ENCODE results near the gene U2AF2. TPM values are rescaled to one million over a fixed set of nuclear protein-coding genes. Genes with fewer than 3 reads are reported as not detected.
A peak's percentile ranks its signal among the peaks of the same experiment; 100 is the strongest.

The U2AF2 gene
- total RNA-seq, 1 donor from 2014 or later: 216 TPM

GRCh38 chr19:55674459-55674840 is 19.6 kb downstream of the U2AF2 start:
- Mint-ChIP-seq H3K27me3 (ENCODE audit: unreplicated experiment) (peaks cover 18% of the 10 kb centered on the region), H3K36me3 (ENCODE audit: unreplicated experiment) (no peaks in the 10 kb centered on the region), H3K27ac (ENCODE audit: unreplicated experiment) (peak overlapping the region; percentile 72), H3K4me3 (ENCODE audit: unreplicated experiment) (peak overlapping the region; percentile 83), H3K4me1 (ENCODE audit: low read depth, unreplicated experiment) (peaks cover 20% of the 10 kb centered on the region), H3K9me3 (ENCODE audit: unreplicated experiment) (peaks cover 24% of the 10 kb centered on the region)
- no peak for TF ChIP-seq CTCF (IDR thresholded peaks at IDR 0.05; ENCODE audit: partially characterized antibody, unreplicated experiment)
- no peak for DNase-seq

GRCh38 chr19:55674841-55675660 is 20.2 kb downstream of the U2AF2 start, which contains the start of gene EPN1:
TSS of gene EPN1 (plus strand) at chr19:55675226. CDS start at chr19:55678628, 3,402 bp downstream.
- Mint-ChIP-seq H3K4me1 (ENCODE audit: low read depth, unreplicated experiment) (peaks cover 20% of the 10 kb centered on the region), H3K9me3 (ENCODE audit: unreplicated experiment) (peaks cover 24% of the 10 kb centered on the region), H3K27me3 (ENCODE audit: unreplicated experiment) (peaks cover 18% of the 10 kb centered on the region), H3K4me3 (ENCODE audit: unreplicated experiment) (peak within 1 kb of the TSS; percentile 98), H3K27ac (ENCODE audit: unreplicated experiment) (peak within 1 kb of the TSS; percentile 96), H3K36me3 (ENCODE audit: unreplicated experiment) (no peaks in the 10 kb centered on the region)
- TF ChIP-seq CTCF (IDR thresholded peaks at IDR 0.05; ENCODE audit: partially characterized antibody, unreplicated experiment): no peak
- peak; percentile 99 for DNase-seq

- H3K4me1 Mint-ChIP-seq (ENCODE audit: low read depth, unreplicated experiment): peaks cover 18% of the 10 kb centered on the region
Observed at GRCh38 chr19:55675661-55676354, 21.0 kb downstream of the U2AF2 start.

GRCh38 chr19:55676383-55676782 is 21.5 kb downstream of the U2AF2 start:
- Mint-ChIP-seq H3K27ac (ENCODE audit: unreplicated experiment) (peak overlapping the region; percentile 28), H3K36me3 (ENCODE audit: unreplicated experiment) (no peaks in the 10 kb centered on the region), H3K27me3 (ENCODE audit: unreplicated experiment) (peaks cover 9% of the 10 kb centered on the region), H3K4me1 (ENCODE audit: low read depth, unreplicated experiment) (peaks cover 14% of the 10 kb centered on the region), H3K9me3 (ENCODE audit: unreplicated experiment) (peaks cover 15% of the 10 kb centered on the region), H3K4me3 (ENCODE audit: unreplicated experiment) (peak overlapping the region; percentile 98)
- no peak for DNase-seq
- no peak for TF ChIP-seq CTCF (IDR thresholded peaks at IDR 0.05; ENCODE audit: partially characterized antibody, unreplicated experiment)

More at GRCh38 chr19:55675661-55676354, 21.0 kb downstream of the U2AF2 start:
- no peak for DNase-seq
- H3K27ac Mint-ChIP-seq (ENCODE audit: unreplicated experiment): peak overlapping the region; percentile 96
- no peaks in the 10 kb centered on the region for H3K36me3 Mint-ChIP-seq (ENCODE audit: unreplicated experiment)
- no peak for TF ChIP-seq CTCF (IDR thresholded peaks at IDR 0.05; ENCODE audit: partially characterized antibody, unreplicated experiment)
- H3K4me3 Mint-ChIP-seq (ENCODE audit: unreplicated experiment): peak overlapping the region; percentile 98
- peaks cover 18% of the 10 kb centered on the region for H3K9me3 Mint-ChIP-seq (ENCODE audit: unreplicated experiment)
- H3K27me3 Mint-ChIP-seq (ENCODE audit: unreplicated experiment): peaks cover 13% of the 10 kb centered on the region

Measured in glutamatergic neuron (in vitro differentiated cells).